ENCODE measurements around the gene DCUN1D2. TPM values are rescaled to one million over a fixed set of nuclear protein-coding genes. Genes with fewer than 3 reads are reported as not detected.

Gene DCUN1D2
- total and polyA plus RNA-seq, 2 donors from 2014 or later = 7.6 to 19.5 TPM

DNA sequence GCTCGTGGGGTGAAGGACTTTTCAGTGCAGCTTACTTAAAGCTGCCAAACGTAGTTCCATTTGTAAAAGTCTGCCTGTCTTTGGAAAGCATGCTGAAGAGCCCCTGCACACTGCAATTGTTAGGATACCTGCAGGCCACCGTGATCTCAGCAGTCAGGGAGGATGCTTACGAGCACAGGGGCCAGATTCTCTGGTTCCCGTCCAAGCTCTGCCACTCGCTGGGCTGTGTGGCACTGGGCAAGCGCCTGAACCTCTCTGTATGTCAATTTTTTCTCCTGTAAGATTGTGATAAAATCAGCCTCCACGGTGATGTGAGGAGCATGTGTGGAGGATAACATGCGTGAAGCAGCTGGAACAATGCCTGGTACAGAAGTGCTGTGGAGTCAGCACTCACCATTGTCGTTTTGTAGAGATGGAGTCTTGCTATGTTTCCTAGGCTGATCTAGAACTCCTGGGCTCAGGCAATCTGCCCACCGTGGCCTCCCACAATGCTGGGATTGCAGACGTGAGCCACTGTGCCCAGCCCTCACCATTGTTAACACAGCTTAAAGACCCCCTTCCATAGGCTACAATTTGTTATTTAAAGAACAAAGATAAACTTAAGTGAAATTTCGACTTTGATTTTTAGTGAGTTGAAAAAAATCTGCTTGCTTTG lies 40.7 kb downstream of the DCUN1D2 start:
- Histone ChIP-seq H3K9ac (ENCODE audit: low read length in 3 of 3) (no peak overlapping the region), H3K27me3 (ENCODE audit: control insufficient read depth, insufficient read depth, low read length) (no peaks in the 10 kb centered on the region), H3K27ac (ENCODE audit: low read depth in 2 of 2, low read length in 2 of 2) (no peak overlapping the region), H3K4me3 (ENCODE audit: low read length in 3 of 3) (peak overlapping the region in 1 of 3 donors; percentile 29), H3K36me3 (ENCODE audit: control insufficient read depth in 2 of 3, insufficient read depth in 3 of 3, low read length in 3 of 3) (peaks cover 0 to 6% (median 0%) of the 10 kb centered on the region in 3 donors), H3K9me3 (ENCODE audit: control insufficient read depth in 2 of 3, insufficient read depth in 1 of 3, low read length in 3 of 3) (no peaks in the 10 kb centered on the region), H3K4me1 (ENCODE audit: control insufficient read depth in 2 of 3, insufficient read depth in 2 of 3, low read depth in 1 of 3, low read length in 3 of 3) (no peaks in the 10 kb centered on the region)
- peak in 1 of 5 donors; percentile 30 for DNase-seq
- FAIRE-seq = no peak
- intact Hi-C loops (cut with DNase I) = no loop called here
- TF ChIP-seq, protein P1, sequence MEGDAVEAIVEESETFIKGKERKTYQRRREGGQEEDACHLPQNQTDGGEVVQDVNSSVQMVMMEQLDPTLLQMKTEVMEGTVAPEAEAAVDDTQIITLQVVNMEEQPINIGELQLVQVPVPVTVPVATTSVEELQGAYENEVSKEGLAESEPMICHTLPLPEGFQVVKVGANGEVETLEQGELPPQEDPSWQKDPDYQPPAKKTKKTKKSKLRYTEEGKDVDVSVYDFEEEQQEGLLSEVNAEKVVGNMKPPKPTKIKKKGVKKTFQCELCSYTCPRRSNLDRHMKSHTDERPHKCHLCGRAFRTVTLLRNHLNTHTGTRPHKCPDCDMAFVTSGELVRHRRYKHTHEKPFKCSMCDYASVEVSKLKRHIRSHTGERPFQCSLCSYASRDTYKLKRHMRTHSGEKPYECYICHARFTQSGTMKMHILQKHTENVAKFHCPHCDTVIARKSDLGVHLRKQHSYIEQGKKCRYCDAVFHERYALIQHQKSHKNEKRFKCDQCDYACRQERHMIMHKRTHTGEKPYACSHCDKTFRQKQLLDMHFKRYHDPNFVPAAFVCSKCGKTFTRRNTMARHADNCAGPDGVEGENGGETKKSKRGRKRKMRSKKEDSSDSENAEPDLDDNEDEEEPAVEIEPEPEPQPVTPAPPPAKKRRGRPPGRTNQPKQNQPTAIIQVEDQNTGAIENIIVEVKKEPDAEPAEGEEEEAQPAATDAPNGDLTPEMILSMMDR (IDR thresholded peaks at IDR 0.05; ENCODE audit: borderline replicate concordance, extremely low read depth, insufficient read depth) = no peak

DNA sequence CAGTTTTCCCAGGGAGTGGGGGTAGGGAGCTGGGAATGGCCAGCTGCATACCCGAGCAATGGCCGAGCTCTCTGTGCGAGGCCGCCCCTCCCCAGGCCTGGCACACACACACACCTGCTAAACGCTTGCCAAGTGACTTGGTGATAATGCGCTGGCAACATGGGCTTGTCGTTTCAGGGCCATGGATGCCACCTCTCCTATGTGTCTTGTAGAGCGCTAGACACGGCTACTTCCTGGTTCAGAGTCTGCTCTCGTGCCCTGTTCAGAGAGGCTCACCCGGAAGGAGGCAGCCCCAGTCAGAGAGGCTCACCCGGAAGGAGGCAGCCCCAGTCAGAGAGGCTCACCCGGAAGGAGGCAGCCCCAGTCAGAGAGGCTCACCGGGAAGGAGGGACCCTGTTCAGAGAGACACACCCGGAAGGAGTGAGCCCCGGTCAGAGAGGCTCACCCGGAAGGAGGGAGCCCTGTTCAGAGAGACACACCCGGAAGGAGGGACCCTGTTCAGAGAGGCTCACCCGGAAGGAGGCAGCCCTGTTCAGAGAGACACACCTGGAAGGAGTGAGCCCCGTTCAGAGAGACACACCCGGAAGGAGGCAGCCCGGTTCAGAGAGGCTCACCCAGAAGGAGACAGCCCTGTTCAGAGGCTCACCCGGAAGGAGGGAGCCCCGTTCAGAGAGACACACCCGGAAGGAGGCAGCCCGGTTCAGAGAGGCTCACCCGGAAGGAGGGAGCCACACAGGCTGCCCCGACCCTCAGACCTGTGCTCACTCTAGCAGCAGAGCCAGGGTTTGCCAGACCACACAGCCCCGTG lies 41.4 kb downstream of the DCUN1D2 start:
- FAIRE-seq (no peak), DNase-seq (peak in 1 of 5 donors; percentile 69)
- no peaks in the 10 kb centered on the region for H3K27me3 ChIP-seq (ENCODE audit: control insufficient read depth, insufficient read depth, low read length)
- H3K4me3 ChIP-seq (ENCODE audit: low read length in 3 of 3) = peak overlapping the region in 1 of 3 donors; percentile 29
- no peak overlapping the region for H3K27ac ChIP-seq (ENCODE audit: low read depth in 2 of 2, low read length in 2 of 2)
- TF ChIP-seq, protein P1 (IDR thresholded peaks at IDR 0.05; ENCODE audit: borderline replicate concordance, extremely low read depth, insufficient read depth) = no peak
- H3K36me3 ChIP-seq (ENCODE audit: control insufficient read depth in 2 of 3, insufficient read depth in 3 of 3, low read length in 3 of 3) = peaks cover 0 to 4% (median 0%) of the 10 kb centered on the region in 3 donors
- H3K9ac ChIP-seq (ENCODE audit: low read length in 3 of 3) = no peak overlapping the region
- H3K9me3 ChIP-seq (ENCODE audit: control insufficient read depth in 2 of 3, insufficient read depth in 1 of 3, low read length in 3 of 3) = no peaks in the 10 kb centered on the region
- no peaks in the 10 kb centered on the region for H3K4me1 ChIP-seq (ENCODE audit: control insufficient read depth in 2 of 3, insufficient read depth in 2 of 3, low read depth in 1 of 3, low read length in 3 of 3)
- intact Hi-C loops (cut with DNase I) = no loop called here

DNA sequence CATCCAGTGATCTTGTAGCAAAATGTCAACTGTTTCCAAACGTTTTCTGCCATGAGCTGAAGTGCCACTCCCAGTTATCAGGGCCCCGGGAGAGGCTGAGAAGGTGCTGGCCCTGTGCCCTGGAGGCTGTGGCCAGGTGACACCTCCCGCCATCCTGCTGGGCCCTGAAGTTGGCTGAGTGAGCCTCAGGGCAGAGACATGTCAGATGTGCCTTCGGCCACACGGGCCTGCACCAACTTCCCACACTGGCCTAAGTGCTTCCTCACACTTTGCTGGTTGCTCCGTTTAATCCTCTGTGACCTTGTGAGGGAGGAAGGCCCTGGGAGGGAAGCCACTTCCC lies 42.0 kb downstream of the DCUN1D2 start:
- Histone ChIP-seq H3K27ac (ENCODE audit: low read depth in 2 of 2, low read length in 2 of 2) (no peak overlapping the region), H3K9me3 (ENCODE audit: control insufficient read depth in 2 of 3, insufficient read depth in 1 of 3, low read length in 3 of 3) (no peaks in the 10 kb centered on the region), H3K4me3 (ENCODE audit: low read length in 3 of 3) (peak overlapping the region in 1 of 3 donors; percentile 29), H3K9ac (ENCODE audit: low read length in 3 of 3) (no peak overlapping the region), H3K27me3 (ENCODE audit: control insufficient read depth, insufficient read depth, low read length) (no peaks in the 10 kb centered on the region), H3K4me1 (ENCODE audit: control insufficient read depth in 2 of 3, insufficient read depth in 2 of 3, low read depth in 1 of 3, low read length in 3 of 3) (no peaks in the 10 kb centered on the region), H3K36me3 (ENCODE audit: control insufficient read depth in 2 of 3, insufficient read depth in 3 of 3, low read length in 3 of 3) (no peaks in the 10 kb centered on the region)
- DNase-seq (peak in 1 of 5 donors; percentile 50), FAIRE-seq (no peak)
- TF ChIP-seq, protein P1 (IDR thresholded peaks at IDR 0.05; ENCODE audit: borderline replicate concordance, extremely low read depth, insufficient read depth) = no peak
- intact Hi-C loops (cut with DNase I) = no loop called here
